SK-N-SH (cell line): Measurements from ENCODE around the gene PTPRG.

Source experiments
- CTCF ChIP-seq: fragments of 200-600 bp; sonication (generic); IDR thresholded peaks from 2 replicates; pipeline ENCODE4 v1.6.1; 2017; ENCODE audit warnings: antibody characterized with exemption, mild to moderate bottlenecking, moderate library complexity
- SMC3 ChIP-seq: IDR thresholded peaks from 2 replicates; pipeline ENCODE4 v1.6.1; 2012; ENCODE audit warnings: low read depth, low read length, improper control_type of control experiment

- TF ChIP-seq CTCF (no peak), SMC3 (no peak)
These were observed 33.0 kb downstream of the PTPRG start for GRCh38 chr3:61594144-61594963.
